Measurements from ENCODE around the gene EPB41L4A.

- TF ChIP-seq CTCF (IDR thresholded peaks at IDR 0.05; ENCODE audit: insufficient read depth, low read length) (no peak), POLR2AphosphoS5 (IDR thresholded peaks at IDR 0.05; ENCODE audit: low read depth) (no peak), SPI1 (IDR thresholded peaks at IDR 0.05; ENCODE audit: borderline replicate concordance, low read depth) (no peak)
Observed at GRCh38 chr5:112374356-112374755, 44.7 kb downstream of the EPB41L4A start.

Measured in HL-60 (cell line).